Activated naive CD8-positive, alpha-beta T cell (primary cell): Measurements from ENCODE around the gene DHRS1.

Experiments
- H3K27ac Mint-ChIP-seq: one replicate; pipeline ENCODE4 v1.8.0; 2021; ENCODE audit warnings: mixed read lengths
- H3K27me3 Mint-ChIP-seq: one replicate; pipeline ENCODE4 v1.8.0; 2021; ENCODE audit warnings: mixed read lengths
- H3K36me3 Mint-ChIP-seq: one replicate; pipeline ENCODE4 v1.8.0; 2021; ENCODE audit warnings: mixed read lengths
- H3K4me1 Mint-ChIP-seq: one replicate; pipeline ENCODE4 v1.8.0; 2021; ENCODE audit warnings: low read depth, mixed read lengths
- H3K4me3 Mint-ChIP-seq: one replicate; pipeline ENCODE4 v1.8.0; 2021; ENCODE audit warnings: mild to moderate bottlenecking, mixed read lengths
- H3K9me3 Mint-ChIP-seq: one replicate; pipeline ENCODE4 v1.8.0; 2021; ENCODE audit warnings: low read depth, mixed read lengths

DHRS1 gene

GRCh38 chr14:24260026-24260779, 39.4 kb downstream of the DHRS1 start:
- H3K4me3 Mint-ChIP-seq = no peak overlapping the region
- no peaks in the 10 kb centered on the region for H3K9me3 Mint-ChIP-seq
- peaks cover 2% of the 10 kb centered on the region for H3K36me3 Mint-ChIP-seq
- H3K27ac Mint-ChIP-seq = no peak overlapping the region
- no peaks in the 10 kb centered on the region for H3K27me3 Mint-ChIP-seq
- no peaks in the 10 kb centered on the region for H3K4me1 Mint-ChIP-seq

DNA sequence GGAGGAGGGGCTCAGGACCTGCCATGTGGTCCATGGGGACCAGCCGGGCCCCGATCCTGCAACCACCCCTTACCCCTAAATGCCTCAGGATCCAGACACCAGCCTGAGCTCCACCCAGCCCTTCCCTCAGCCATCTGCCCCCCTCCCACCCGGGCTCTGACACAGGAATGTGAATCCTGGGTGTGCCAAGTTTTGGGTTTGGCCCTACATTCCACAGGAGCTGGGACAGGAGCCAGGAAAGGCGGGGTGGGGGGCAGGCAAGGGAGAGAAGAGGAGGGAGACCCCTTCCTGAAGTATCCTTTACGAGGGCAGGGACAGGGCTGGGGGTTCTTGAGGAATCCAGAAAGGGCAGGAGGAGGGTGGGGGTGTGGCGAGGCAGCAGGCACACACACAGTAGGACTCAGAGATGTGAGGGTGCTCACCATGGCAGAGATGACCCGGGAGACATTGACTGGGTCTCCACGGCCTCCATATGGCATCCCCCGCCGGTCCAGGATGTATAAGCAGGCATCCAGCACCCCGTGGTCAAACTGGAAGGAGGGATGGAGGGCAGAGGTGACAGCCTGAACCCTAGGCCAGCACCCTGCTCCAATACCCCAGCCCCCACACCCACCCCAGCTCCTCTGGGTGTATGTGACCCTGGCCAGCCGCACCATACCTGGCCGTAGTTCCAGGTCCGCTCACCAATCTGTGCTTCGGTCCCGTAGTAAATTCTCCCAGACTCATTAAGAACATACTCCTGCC, 40.1 kb downstream of the DHRS1 start:
- Mint-ChIP-seq H3K4me3 (no peak overlapping the region), H3K36me3 (peaks cover 4% of the 10 kb centered on the region), H3K27ac (no peak overlapping the region), H3K27me3 (no peaks in the 10 kb centered on the region), H3K9me3 (no peaks in the 10 kb centered on the region), H3K4me1 (no peaks in the 10 kb centered on the region)

GRCh38 chr14:24258548-24259265, 40.9 kb downstream of the DHRS1 start:
- H3K27ac Mint-ChIP-seq = no peak overlapping the region

DNA sequence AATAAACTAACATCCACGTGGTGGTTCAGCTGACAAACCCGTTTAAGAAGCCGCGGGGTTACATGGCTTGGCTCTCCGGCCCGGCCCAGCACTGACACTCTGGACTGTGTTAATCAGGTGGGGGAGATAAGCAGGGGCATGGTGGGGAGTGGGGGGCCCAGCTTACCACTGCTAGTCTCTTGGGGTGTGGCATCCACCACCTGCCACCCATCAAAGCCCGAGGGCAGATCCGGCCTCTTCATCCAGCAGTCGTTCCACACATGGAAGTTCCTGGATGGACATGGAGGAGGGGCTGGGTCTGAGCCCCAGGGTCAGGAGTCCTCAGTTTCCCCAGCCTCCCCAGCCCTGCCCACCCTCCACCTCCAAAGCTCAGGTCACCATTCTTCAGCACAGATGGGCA, 41.5 kb downstream of the DHRS1 start:
- Mint-ChIP-seq H3K4me1 (no peaks in the 10 kb centered on the region), H3K27me3 (no peaks in the 10 kb centered on the region), H3K27ac (no peak overlapping the region), H3K4me3 (no peak overlapping the region), H3K9me3 (no peaks in the 10 kb centered on the region), H3K36me3 (peaks cover 4% of the 10 kb centered on the region)

More at GRCh38 chr14:24258548-24259265, 40.9 kb downstream of the DHRS1 start:
- Mint-ChIP-seq H3K4me3 (no peak overlapping the region), H3K27me3 (no peaks in the 10 kb centered on the region), H3K36me3 (peaks cover 4% of the 10 kb centered on the region), H3K4me1 (no peaks in the 10 kb centered on the region), H3K9me3 (no peaks in the 10 kb centered on the region)

DNA sequence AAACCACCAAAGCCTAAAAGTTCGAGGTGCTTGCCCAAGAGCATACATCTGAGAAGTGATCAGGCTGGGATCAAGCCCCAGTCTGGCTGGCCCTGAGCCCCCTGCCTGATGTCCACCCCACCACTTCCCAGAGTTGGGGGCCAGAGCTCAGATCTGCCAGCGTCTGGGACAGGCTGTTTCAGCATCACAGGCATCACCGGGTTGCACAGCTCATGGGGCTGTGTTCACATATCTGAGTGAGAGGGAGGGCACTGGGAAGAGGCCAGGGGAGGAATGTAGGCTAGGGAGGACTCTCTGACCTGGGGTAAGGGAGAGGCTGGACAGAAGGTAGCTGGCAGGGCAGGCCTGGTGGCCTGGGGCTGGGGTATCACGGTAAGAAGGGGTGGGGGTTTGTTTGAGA, 42.6 kb downstream of the DHRS1 start:
- Mint-ChIP-seq H3K9me3 (no peaks in the 10 kb centered on the region), H3K4me3 (no peak overlapping the region), H3K27ac (no peak overlapping the region), H3K36me3 (peaks cover 2% of the 10 kb centered on the region), H3K4me1 (no peaks in the 10 kb centered on the region), H3K27me3 (no peaks in the 10 kb centered on the region)

DNA sequence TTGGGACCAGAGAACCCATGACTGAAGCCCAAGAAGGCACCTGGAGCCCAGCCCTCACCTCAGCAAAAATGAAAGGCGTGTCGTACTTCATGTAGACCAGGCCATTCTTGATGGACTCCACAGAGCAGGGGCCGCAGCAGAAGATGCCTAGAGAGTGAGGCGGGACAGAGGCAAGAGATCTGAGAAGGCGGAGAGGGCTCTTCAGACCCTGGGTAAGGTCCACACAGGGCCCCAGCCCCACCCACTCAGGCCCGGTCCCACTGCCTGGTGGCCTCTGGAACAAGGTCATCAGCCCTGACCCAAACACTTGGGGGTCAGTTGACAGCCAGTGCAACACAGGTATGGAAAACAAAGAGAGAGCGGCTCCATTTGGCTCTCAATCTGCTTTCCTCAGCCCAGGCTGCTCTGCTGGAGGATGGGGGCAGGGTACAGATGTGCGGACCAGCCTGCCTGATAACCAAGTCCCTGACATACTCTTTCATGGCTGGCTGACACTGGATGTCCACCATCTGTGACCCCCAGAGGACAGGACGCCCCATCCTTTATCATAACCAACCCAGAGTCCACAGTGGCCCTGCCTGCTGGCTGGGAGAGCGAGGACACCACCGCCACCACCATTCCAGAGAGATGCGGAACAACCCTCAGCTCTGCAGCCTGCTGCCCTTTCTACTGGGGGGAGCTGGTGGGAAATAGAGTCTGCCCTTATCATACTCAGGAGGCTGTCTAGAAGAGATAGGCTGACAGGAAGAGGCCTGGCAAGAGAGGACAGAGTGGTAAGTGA, 43.5 kb downstream of the DHRS1 start:
- H3K27ac Mint-ChIP-seq = no peak overlapping the region
- H3K4me3 Mint-ChIP-seq = no peak overlapping the region
- H3K27me3 Mint-ChIP-seq = no peaks in the 10 kb centered on the region
- H3K9me3 Mint-ChIP-seq = no peaks in the 10 kb centered on the region
- H3K36me3 Mint-ChIP-seq = peaks cover 2% of the 10 kb centered on the region
- no peaks in the 10 kb centered on the region for H3K4me1 Mint-ChIP-seq

DNA sequence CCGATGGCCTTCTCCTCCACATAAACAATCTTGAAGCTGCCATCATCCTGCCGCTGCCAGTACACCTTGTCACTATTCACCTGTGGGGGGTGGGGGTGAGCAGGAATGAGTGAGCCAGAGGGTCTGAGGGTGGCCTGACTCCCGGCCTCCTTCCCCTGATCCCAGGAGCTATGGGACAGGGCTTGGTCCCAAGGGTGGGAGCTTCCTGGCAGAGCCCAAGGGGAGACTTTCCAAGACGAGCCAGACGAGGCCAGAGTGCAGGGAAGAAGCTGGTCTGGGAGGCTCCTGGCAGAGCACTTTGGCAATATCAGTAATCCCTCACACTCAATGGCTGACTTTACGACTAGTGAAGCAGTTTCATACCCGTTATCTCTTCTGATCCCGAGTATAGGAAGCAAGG, 44.1 kb downstream of the DHRS1 start:
- Mint-ChIP-seq H3K4me3 (no peak overlapping the region), H3K9me3 (no peaks in the 10 kb centered on the region), H3K4me1 (no peaks in the 10 kb centered on the region), H3K27ac (no peak overlapping the region), H3K27me3 (no peaks in the 10 kb centered on the region), H3K36me3 (peaks cover 2% of the 10 kb centered on the region)

DNA sequence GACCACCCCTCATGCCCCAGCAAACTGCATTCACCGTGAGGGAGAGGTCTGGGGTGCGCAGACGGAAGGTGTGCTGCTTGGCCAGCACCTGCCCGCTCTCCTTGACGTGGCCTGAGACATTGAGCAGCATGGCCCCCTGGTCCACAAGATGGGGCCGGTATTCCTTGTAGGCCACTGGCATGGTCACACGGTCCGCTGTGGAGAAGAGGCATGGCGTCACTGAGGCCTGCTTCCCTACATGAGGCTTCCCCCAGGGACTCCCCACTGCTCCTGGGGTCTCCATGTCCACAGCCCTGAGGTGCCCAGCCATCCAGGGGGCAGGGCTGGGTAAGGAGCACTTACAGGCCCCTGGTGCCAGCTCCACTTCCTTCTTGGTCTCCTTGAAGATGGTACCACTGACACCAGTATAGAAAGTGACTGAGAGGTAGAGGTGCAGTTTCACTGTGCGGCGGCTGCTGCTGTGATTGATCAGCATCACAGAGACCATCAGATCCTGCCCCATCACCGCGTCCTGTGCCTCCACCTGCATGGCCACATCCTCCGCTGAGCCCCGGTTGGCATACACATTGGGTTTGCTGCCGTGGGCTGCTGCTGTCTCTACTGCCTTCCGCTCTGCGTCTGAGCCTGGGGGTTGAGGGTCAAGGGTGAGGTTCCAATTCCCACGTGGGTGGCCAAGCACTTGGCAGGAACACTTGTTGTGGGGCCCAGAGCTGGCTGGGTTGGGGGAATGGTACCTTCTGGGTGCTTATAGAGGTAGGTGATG, 44.8 kb downstream of the DHRS1 start:
- Mint-ChIP-seq H3K4me1 (no peaks in the 10 kb centered on the region), H3K9me3 (no peaks in the 10 kb centered on the region), H3K27ac (no peak overlapping the region), H3K27me3 (no peaks in the 10 kb centered on the region), H3K4me3 (no peak overlapping the region), H3K36me3 (peaks cover 5% of the 10 kb centered on the region)

- Mint-ChIP-seq H3K9me3 (no peaks in the 10 kb centered on the region), H3K27ac (no peak overlapping the region), H3K4me3 (no peak overlapping the region), H3K36me3 (peaks cover 5% of the 10 kb centered on the region), H3K27me3 (no peaks in the 10 kb centered on the region), H3K4me1 (no peaks in the 10 kb centered on the region)
Observed at GRCh38 chr14:24253936-24254335, 45.6 kb downstream of the DHRS1 start.

DNA sequence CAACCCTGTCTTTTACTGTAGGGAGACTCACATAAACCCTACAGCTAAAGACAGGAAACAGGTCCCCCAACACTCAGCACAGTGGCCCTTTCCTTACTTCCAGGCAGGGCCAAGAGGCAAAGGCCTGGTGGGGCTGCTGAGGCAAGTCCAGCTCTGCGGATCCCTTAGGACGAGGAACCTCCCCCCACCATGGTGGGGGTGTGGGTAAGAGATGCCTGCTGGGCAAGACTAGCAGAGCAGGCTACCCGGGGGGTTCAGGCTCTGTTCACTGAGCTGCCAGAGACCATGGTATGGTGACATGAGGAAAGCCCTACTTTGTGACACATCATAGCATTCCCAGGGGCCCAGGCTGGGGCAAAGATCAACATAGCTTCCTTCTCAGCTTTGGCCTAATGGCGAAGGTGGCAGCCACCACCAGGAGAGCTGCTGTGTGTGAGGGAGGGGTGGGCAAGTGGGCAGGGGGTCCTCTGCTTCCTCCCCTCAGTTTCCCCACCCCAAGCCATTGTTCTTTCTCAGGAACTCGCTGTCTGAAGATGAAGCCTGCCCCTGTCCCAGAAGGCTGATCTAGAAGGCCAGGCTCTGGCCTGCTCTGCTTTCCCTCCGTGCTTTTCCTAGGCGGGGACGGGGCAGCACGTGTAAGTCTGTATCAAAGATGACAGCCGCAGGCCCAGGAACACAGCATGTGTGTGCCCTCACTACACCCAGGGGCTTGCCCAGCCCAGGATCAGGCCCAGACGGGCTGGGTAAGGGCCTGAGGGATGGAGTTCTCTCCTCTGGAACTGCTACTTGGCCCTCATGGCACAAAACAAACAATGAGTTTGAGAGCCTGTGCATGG, 47.1 kb downstream of the DHRS1 start:
- Mint-ChIP-seq H3K27ac (no peak overlapping the region), H3K36me3 (peaks cover 5% of the 10 kb centered on the region), H3K27me3 (no peaks in the 10 kb centered on the region), H3K4me1 (peaks cover 6% of the 10 kb centered on the region), H3K9me3 (no peaks in the 10 kb centered on the region), H3K4me3 (no peak overlapping the region)

- H3K4me1 Mint-ChIP-seq = peaks cover 10% of the 10 kb centered on the region
- H3K27me3 Mint-ChIP-seq = no peaks in the 10 kb centered on the region
- H3K27ac Mint-ChIP-seq = no peak overlapping the region
- H3K9me3 Mint-ChIP-seq = no peaks in the 10 kb centered on the region
- H3K4me3 Mint-ChIP-seq = no peak overlapping the region
- H3K36me3 Mint-ChIP-seq = peaks cover 5% of the 10 kb centered on the region
Observed at GRCh38 chr14:24251880-24252288, 47.7 kb downstream of the DHRS1 start.

DNA sequence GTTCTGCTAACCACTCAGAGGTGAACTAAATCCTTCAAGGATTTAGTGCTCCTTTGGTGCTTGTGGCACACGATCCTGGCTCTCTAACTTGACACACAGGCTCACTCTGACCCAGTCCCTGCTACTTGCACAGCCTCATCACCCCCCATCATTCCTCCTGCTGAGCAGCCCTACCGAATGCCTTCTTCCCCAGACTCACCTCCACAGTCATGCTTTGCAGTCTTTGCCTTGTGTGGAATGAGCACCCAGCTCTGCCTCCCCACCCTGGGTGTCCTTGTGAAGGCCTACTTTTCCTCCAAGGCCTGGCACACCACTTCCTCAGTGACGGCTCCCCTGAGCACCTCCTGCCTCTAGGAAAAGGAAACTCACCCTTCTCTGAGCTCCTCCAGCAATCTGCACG, 49.2 kb downstream of the DHRS1 start:
- no peaks in the 10 kb centered on the region for H3K9me3 Mint-ChIP-seq
- H3K36me3 Mint-ChIP-seq = peaks cover 5% of the 10 kb centered on the region
- H3K27me3 Mint-ChIP-seq = no peaks in the 10 kb centered on the region
- no peak overlapping the region for H3K27ac Mint-ChIP-seq
- H3K4me3 Mint-ChIP-seq = no peak overlapping the region
- peaks cover 13% of the 10 kb centered on the region for H3K4me1 Mint-ChIP-seq

- Mint-ChIP-seq H3K36me3 (peaks cover 4% of the 10 kb centered on the region), H3K27ac (no peak overlapping the region), H3K4me1 (peaks cover 15% of the 10 kb centered on the region), H3K4me3 (no peak overlapping the region), H3K9me3 (no peaks in the 10 kb centered on the region), H3K27me3 (no peaks in the 10 kb centered on the region)
Observed at GRCh38 chr14:24249230-24250021, 50.2 kb downstream of the DHRS1 start.
